ENCODE measurements around the gene CACNA1E.

The CACNA1E gene

DNA sequence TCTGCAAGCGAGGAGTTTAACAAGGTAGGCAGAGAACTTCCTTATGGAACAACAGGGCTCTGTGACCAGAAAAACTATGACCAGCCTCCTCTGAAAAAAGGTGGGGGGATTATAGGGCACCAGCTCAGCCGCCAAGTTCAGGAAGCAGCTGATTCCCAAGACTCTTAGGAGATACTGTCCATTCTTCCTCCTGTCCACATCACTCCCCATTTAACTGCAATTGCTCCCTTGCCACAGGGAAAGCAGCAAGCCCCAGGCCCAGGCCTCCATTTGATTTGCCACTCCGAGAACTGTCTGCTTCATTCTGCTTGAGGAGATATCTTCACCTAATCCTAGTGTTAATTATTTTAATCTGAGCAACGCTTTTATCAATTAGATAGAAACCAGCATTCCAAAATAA is 323.9 kb downstream of the CACNA1E start:
- H3K27ac ChIP-seq: no peak overlapping the region
- TF ChIP-seq, protein P1, sequence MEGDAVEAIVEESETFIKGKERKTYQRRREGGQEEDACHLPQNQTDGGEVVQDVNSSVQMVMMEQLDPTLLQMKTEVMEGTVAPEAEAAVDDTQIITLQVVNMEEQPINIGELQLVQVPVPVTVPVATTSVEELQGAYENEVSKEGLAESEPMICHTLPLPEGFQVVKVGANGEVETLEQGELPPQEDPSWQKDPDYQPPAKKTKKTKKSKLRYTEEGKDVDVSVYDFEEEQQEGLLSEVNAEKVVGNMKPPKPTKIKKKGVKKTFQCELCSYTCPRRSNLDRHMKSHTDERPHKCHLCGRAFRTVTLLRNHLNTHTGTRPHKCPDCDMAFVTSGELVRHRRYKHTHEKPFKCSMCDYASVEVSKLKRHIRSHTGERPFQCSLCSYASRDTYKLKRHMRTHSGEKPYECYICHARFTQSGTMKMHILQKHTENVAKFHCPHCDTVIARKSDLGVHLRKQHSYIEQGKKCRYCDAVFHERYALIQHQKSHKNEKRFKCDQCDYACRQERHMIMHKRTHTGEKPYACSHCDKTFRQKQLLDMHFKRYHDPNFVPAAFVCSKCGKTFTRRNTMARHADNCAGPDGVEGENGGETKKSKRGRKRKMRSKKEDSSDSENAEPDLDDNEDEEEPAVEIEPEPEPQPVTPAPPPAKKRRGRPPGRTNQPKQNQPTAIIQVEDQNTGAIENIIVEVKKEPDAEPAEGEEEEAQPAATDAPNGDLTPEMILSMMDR (conservative IDR thresholded peaks at IDR 0.05): no peak
- TF ChIP-seq ZFX (IDR thresholded peaks at IDR 0.05): no peak

DNA sequence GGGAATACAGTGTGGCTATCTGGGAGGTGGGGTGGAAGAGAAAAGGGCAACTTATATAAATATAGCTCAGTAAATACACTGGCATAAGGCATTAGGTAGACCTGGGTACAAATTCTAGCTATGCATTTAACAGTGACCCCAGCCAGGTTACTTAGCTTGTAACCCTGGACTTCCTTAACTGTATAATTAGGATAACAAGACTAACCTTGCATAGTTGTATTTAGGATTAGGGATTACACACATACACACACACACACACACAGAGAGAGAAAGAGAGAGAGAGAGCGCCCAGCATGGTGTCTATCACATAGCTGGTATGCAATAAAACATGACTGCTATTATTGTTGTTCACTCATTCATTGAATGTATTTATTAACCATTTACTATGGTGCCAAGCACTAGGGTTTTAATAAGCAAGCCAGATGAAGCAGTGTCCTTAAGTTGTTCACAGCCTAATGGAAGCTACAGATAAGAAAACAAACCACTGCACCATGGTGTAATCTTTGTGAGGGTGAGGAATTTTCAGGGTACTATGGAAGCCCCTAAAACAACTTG is 326.8 kb downstream of the CACNA1E start:
- H3K27ac ChIP-seq: no peak overlapping the region
- TF ChIP-seq, protein P1 (conservative IDR thresholded peaks at IDR 0.05): no peak
- no peak for TF ChIP-seq ZFX (IDR thresholded peaks at IDR 0.05)

DNA sequence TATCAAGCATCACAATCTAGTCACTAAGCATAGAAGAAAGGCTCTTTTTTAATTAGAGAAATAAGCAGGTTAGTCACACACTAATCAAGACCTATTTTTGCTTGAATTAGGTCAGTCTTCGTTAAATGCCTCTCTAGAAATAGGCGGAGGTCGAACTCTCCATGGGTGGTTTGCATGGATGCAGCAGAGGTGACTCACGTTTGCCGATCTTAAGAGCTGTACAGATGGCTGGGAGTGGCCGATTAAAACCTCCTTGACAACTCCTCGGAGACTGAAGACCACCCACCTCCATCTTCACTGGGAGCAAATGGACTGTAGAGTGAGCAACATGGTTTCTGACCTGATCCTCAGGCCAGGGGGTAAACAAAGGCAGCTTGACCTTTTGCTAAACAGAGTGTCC is 328.9 kb downstream of the CACNA1E start:
- H3K27ac ChIP-seq: no peak overlapping the region
- no peak for TF ChIP-seq ZFX (IDR thresholded peaks at IDR 0.05)
- TF ChIP-seq, protein P1 (conservative IDR thresholded peaks at IDR 0.05): no peak

DNA sequence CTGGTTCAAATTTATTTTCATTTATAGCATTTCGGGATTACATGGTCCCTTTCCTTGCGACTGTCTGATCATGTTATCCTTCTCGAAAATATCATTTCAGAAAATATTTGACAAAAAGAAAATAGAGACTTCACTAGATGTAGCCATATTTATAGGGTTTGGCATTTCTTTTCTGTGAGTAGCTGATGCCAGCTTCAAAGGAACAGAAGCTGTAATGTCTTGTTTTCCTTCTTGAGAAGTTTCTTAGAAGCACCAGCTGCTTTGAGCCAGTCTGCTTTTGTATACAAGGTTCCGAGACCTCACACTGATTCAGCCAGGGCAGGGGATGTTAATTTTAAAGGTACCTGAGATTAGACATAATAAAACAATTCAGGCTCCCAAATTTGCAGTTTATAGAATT is 329.9 kb downstream of the CACNA1E start:
- no peak overlapping the region for H3K27ac ChIP-seq
- no peak for TF ChIP-seq ZFX (IDR thresholded peaks at IDR 0.05)
- TF ChIP-seq, protein P1 (conservative IDR thresholded peaks at IDR 0.05): no peak

DNA sequence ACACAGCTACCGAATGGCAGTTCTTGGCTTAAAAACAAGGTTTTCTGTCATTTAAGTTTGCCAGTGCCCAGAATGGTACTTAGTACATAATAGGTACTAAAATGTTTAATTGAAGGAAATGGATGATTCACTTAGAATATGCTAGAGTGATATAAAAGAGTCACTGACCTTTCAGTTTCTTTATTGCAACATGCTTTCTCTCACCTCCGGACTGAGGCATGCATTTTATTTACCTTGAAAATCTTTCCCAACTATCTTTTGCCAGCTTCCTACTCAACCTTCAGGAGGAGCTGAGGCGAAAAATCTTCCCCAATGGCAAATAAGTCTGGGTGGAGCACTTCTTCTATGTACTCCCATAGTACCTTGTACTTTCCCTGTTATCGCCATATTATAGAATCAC is 333.3 kb downstream of the CACNA1E start:
- no peak for TF ChIP-seq ZFX (IDR thresholded peaks at IDR 0.05)
- TF ChIP-seq, protein P1 (conservative IDR thresholded peaks at IDR 0.05): no peak
- H3K27ac ChIP-seq: no peak overlapping the region

DNA sequence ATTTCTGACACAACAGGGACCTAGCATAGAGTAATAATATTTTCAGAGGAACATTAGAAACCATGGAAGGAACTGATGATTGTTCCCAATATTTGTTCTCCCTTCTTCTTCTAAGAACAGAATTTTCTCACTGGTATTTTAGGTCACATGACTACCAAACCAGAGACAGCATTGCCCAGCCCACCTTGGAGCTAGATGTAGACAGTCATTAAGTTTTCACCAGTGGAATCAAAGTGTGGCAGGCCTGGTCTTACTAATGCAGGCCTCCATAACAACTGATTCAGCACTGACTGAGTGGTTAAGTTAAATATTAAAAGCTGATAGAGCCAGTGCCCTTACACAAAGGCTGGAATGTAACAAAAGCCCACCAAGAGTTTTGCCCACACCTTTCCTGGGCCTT is 333.8 kb downstream of the CACNA1E start:
- no peak overlapping the region for H3K27ac ChIP-seq
- TF ChIP-seq, protein P1 (conservative IDR thresholded peaks at IDR 0.05): no peak
- no peak for TF ChIP-seq ZFX (IDR thresholded peaks at IDR 0.05)

DNA sequence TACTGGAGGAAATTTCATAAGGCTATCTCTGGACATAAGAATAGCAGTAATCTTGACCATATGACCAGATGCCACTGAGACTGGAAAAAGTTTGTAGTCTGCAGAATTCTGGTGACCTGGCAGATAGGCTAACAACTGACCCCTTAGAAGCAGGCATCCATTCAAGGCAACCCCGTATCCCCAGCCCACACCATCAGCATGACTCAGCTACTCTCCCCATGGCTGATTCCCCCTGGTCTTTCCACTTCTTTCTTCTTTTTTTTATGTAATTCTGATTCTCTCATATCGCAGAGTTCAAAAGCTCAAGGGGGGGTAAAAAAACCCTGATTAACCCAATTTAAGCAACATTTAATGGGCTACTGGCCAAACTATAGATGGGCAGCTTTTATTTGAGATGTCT is 335.1 kb downstream of the CACNA1E start:
- TF ChIP-seq, protein P1 (conservative IDR thresholded peaks at IDR 0.05): no peak
- no peak for TF ChIP-seq ZFX (IDR thresholded peaks at IDR 0.05)
- no peak overlapping the region for H3K27ac ChIP-seq
